OCI-LY1 (cell line): ENCODE data around the gene IGF2BP2.
"Not testable (repeated sequence)": the region's sequence is repeated elsewhere in the genome, so short reads cannot be mapped to it uniquely, and the experiment has no call there.

Experiments used
- CTCF ChIP-seq: fragments of 200-600 bp; sonication (generic), shearing (Covaris generic); IDR thresholded peaks from 2 replicates; pipeline ENCODE4 v1.5.1; 2017; ENCODE audit warnings: mild to moderate bottlenecking, antibody characterized with exemption, low read length, moderate library complexity, mixed read lengths
- EZH2 ChIP-seq: fragments of 200-600 bp; sonication (generic), shearing (Covaris generic); IDR thresholded peaks from 2 replicates; pipeline ENCODE4 v1.8.0; 2017; ENCODE audit warnings: borderline replicate concordance, mixed run types, mild to moderate bottlenecking, antibody characterized with exemption, low read length, moderate library complexity, mixed read lengths

- not testable (repeated sequence) for TF ChIP-seq CTCF, EZH2
Observed at GRCh38 chr3:185661296-185661695, 163.5 kb downstream of the IGF2BP2 start.
